ENCODE results near the gene CBL.

DNA sequence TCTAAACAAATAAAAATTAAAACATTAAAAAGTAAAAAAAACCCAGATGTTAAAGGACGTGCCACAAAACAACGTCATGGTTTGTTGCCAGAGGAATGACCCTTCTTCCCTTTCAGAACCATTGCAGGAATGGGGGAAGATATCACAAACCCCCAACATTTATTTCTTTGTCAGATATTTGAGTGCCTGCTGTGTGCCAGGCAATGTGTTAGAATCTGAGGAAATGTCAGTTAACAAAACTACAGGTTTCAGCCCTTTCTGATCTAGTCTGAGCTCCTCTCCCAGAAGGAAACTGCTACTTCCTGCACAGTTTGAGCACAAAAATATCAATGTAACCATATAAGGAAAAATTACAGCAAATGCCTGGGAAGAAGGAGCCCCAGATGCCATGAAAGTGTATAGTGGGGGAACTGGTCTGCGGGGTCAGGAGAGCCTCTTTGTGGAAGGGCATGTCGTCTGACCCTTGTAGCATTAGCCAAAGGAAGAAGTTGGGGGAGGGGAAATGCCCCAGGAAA lies 27.9 kb upstream of the CBL start:
- TF ChIP-seq CTCF (IDR thresholded peaks at IDR 0.05; ENCODE audit: insufficient read depth, low read depth, low read length): no peak
- TF ChIP-seq EZH2 (IDR thresholded peaks at IDR 0.05; ENCODE audit: insufficient read depth, low read length): no peak

All from astrocyte (in vitro differentiated cells and primary cell).